SK-N-SH (cell line): ENCODE data around the gene SPON1. TPM values are rescaled to one million over a fixed set of nuclear protein-coding genes. Genes with fewer than 3 reads are reported as not detected.

Experiments used
- CTCF ChIA-PET: fragments of 300-600, 350-600 bp; formaldehyde crosslinking; extraction: SDS; loops from one replicate; lab custom pipeline; 2021; lab: Yijun Ruan, JAX
- POLR2A ChIA-PET: fragments of 350-600 bp; sonication (Branson Sonifier 250); formaldehyde crosslinking; extraction: SDS; loops from one replicate; lab custom pipeline; 2020; ENCODE audit warnings: antibody characterized with exemption, inconsistent platforms; lab: Yijun Ruan, JAX
- DNase-seq: peaks from one replicate; pipeline ENCODE4 v3.0.0; 2012
- H2AFZ ChIP-seq: fragments of 200-600 bp; sonication (generic); 2 replicates; pipeline ENCODE4 v1.8.1; 2016; ENCODE audit warnings: antibody characterized with exemption, mild to moderate bottlenecking, low read depth
- H3F3A ChIP-seq: fragments of 200-600 bp; sonication (generic); replicated peaks from 2 replicates; pipeline ENCODE3; 2016; ENCODE audit warnings: antibody characterized with exemption, mild to moderate bottlenecking; ENCODE audit not compliant: insufficient read depth
- H3K27ac ChIP-seq, 2 experiments: fragments of 200-500 bp in 1 of 2; fragments of 200-600 bp in 1 of 2; sonication (Bioruptor generic) in 1 of 2; sonication (generic), shearing (Covaris generic) in 1 of 2; 2 replicates each; pipeline versions ENCODE4 v1.5.1 to v1.6.1; 2014 to 2016; ENCODE audit warnings: low read depth in 2 of 2, inconsistent platforms in 1 of 2, low read length in 1 of 2, mild to moderate bottlenecking in 1 of 2, mixed read lengths in 1 of 2
- H3K27me3 ChIP-seq: fragments of 200-600 bp; sonication (generic), shearing (Covaris generic); 2 replicates; pipeline ENCODE4 v1.6.1; 2016; ENCODE audit warnings: mixed run types; ENCODE audit not compliant: insufficient read depth
- H3K36me3 ChIP-seq, 2 experiments: fragments of 200-500 bp in 1 of 2; fragments of 200-600 bp in 1 of 2; sonication (Bioruptor generic) in 1 of 2; sonication (generic) in 1 of 2; replicated peaks in 1 of 2; 2 replicates each; pipeline versions ENCODE3 to v1.5.1; 2014 to 2016; ENCODE audit warnings: low read length in 1 of 2, mild to moderate bottlenecking in 1 of 2; ENCODE audit not compliant: insufficient read depth in 2 of 2, control insufficient read depth in 1 of 2
- H3K4me1 ChIP-seq, 2 experiments: fragments of 200-500 bp in 1 of 2; fragments of 200-600 bp in 1 of 2; sonication (Bioruptor generic) in 1 of 2; sonication (generic), shearing (Covaris generic) in 1 of 2; 2 replicates each; pipeline versions ENCODE4 v1.5.1 to v1.6.1; 2014 to 2016; ENCODE audit warnings: low read depth in 1 of 2, low read length in 1 of 2, mixed run types in 1 of 2; ENCODE audit not compliant: insufficient read depth in 2 of 2, control insufficient read depth in 1 of 2
- H3K4me2 ChIP-seq: fragments of 200-600 bp; sonication (generic), shearing (Covaris generic); 2 replicates; pipeline ENCODE4 v1.6.1; 2017; ENCODE audit warnings: mixed run types
- H3K4me3 ChIP-seq, 2 experiments: fragments of 200-500 bp in 1 of 2; fragments of 200-600 bp in 1 of 2; sonication (Bioruptor generic) in 1 of 2; sonication (generic), shearing (Covaris generic) in 1 of 2; 2 replicates each; pipeline versions ENCODE4 v1.5.1 to v1.8.1; 2014 to 2016; ENCODE audit warnings: low read depth in 2 of 2, inconsistent platforms in 1 of 2, low read length in 1 of 2, mild to moderate bottlenecking in 1 of 2, mixed read lengths in 1 of 2, moderate library complexity in 1 of 2
- H3K79me2 ChIP-seq: fragments of 200-600 bp; sonication (generic); 2 replicates; pipeline ENCODE4 v1.8.1; 2017; ENCODE audit warnings: mild to moderate bottlenecking; ENCODE audit not compliant: insufficient read depth
- H3K9ac ChIP-seq: fragments of 200-600 bp; sonication (generic); 2 replicates; pipeline ENCODE4 v1.6.1; 2017; ENCODE audit warnings: mixed run types
- H3K9me2 ChIP-seq: fragments of 200-600 bp; sonication (generic); 2 replicates; pipeline ENCODE4 v1.6.1; 2017; ENCODE audit warnings: mixed run types
- H3K9me3 ChIP-seq: fragments of 200-600 bp; sonication (generic); 2 replicates; pipeline ENCODE4 v1.6.1; 2017; ENCODE audit warnings: mixed run types, mild to moderate bottlenecking, moderate library complexity
- H4K20me1 ChIP-seq: fragments of 200-600 bp; sonication (generic); 2 replicates; pipeline ENCODE4 v1.6.1; 2017; ENCODE audit warnings: mild to moderate bottlenecking, mixed run types; ENCODE audit not compliant: insufficient read depth
- CHD2 ChIP-seq: fragments of 150-350 bp; IDR thresholded peaks from 2 replicates; pipeline ENCODE4 v1.6.1; 2018; ENCODE audit warnings: low read length; ENCODE audit not compliant: partially characterized antibody
- CTCF ChIP-seq: fragments of 200-600 bp; sonication (generic); IDR thresholded peaks from 2 replicates; pipeline ENCODE4 v1.6.1; 2017; ENCODE audit warnings: antibody characterized with exemption, mild to moderate bottlenecking, moderate library complexity
- ELF1 ChIP-seq: IDR thresholded peaks from 2 replicates; pipeline ENCODE4 v1.4.0; 2012
- FOSL2 ChIP-seq: IDR thresholded peaks from 2 replicates; pipeline ENCODE4 v1.4.0; 2012; ENCODE audit warnings: low read depth, mild to moderate bottlenecking, moderate library complexity, borderline replicate concordance
- FOXJ3 ChIP-seq: sonication (generic); formaldehyde crosslinking; IDR thresholded peaks from 2 replicates; pipeline ENCODE4 v1.5.1; 2020; ENCODE audit warnings: mild to moderate bottlenecking, missing genetic modification reagents
- FOXM1 ChIP-seq: IDR thresholded peaks from 2 replicates; pipeline ENCODE4 v1.4.0; 2012; ENCODE audit warnings: low read depth, mild to moderate bottlenecking
- GABPA ChIP-seq: IDR thresholded peaks from 2 replicates; pipeline ENCODE4 v1.4.0; 2012; ENCODE audit warnings: low read depth, mild to moderate bottlenecking
- IRF3 ChIP-seq: fragments of 150-350 bp; IDR thresholded peaks from 2 replicates; pipeline ENCODE4 v1.6.1; 2016; ENCODE audit warnings: mild to moderate bottlenecking, low read depth, low read length
- MXI1 ChIP-seq: IDR thresholded peaks from 2 replicates; pipeline ENCODE4 v1.6.1; 2012; ENCODE audit warnings: mild to moderate bottlenecking, low read depth, low read length, improper control_type of control experiment
- POLR2AphosphoS5 ChIP-seq: IDR thresholded peaks from 2 replicates; pipeline ENCODE4 v1.6.1; 2012; ENCODE audit warnings: low read depth, low read length
- RAD21 ChIP-seq: IDR thresholded peaks from 2 replicates; pipeline ENCODE4 v1.6.1; 2012; ENCODE audit warnings: mild to moderate bottlenecking, low read length
- RFX5 ChIP-seq: IDR thresholded peaks from 2 replicates; pipeline ENCODE4 v1.6.1; 2012; ENCODE audit warnings: mild to moderate bottlenecking, improper control_type of control experiment, low read length
- SMC3 ChIP-seq: IDR thresholded peaks from 2 replicates; pipeline ENCODE4 v1.6.1; 2012; ENCODE audit warnings: low read depth, low read length, improper control_type of control experiment
- TAF1 ChIP-seq: IDR thresholded peaks from 2 replicates; pipeline ENCODE4 v1.6.1; 2012; ENCODE audit warnings: low read depth, mild to moderate bottlenecking, low read length, moderate library complexity, borderline replicate concordance
- USF2 ChIP-seq: fragments of 150-350 bp; IDR thresholded peaks from 2 replicates; pipeline ENCODE4 v1.6.1; 2017; ENCODE audit warnings: antibody characterized with exemption, low read length, low read depth, borderline replicate concordance
- WGBS: methylation state at CpG from one replicate; pipeline ENCODE4 v1.1.6; 2017; ENCODE audit warnings: low lambda C conversion rate; 5-methylcytosine and 5-hydroxymethylcytosine counted together
- polyA plus RNA-seq, 3 experiments: library from polyadenylated mRNA; depleted of rRNA; stranded (reverse); fragments of >200 nt; gene quantifications; 2 replicates each; pipeline ENCODE4 v1.2.3, GENCODE V29; 2012

SPON1 gene
- polyA plus RNA-seq, 1 of the 3 experiments (the other 2 are of a cell fraction) = not detected

- no peaks in the 10 kb centered on the region for H3F3A ChIP-seq
- DNase-seq = no peak
- H3K36me3 ChIP-seq = no peaks in the 10 kb centered on the region
- H4K20me1 ChIP-seq = no peaks in the 10 kb centered on the region
- H3K4me1 ChIP-seq = peaks cover 0 to 4% of the 10 kb centered on the region in 2 experiments; a peak in 1 of 4 replicates
- no peak overlapping the region for H3K9ac ChIP-seq
- ChIA-PET CTCF (interaction anchor here (0.7 to 1.6 kb wide), 2 partner anchors 170 to 369 kb away, joined by 3 to 4 read pairs; no protein-coding TSS in a partner anchor), POLR2A (no interaction called here)
- no peaks in the 10 kb centered on the region for H3K9me3 ChIP-seq
- no peak overlapping the region for H2AFZ ChIP-seq
- H3K4me2 ChIP-seq = no peak overlapping the region
- H3K79me2 ChIP-seq = no peaks in the 10 kb centered on the region
- no peak overlapping the region for H3K27ac ChIP-seq
- H3K9me2 ChIP-seq = no peaks in the 10 kb centered on the region
- no peaks in the 10 kb centered on the region for H3K27me3 ChIP-seq
- H3K4me3 ChIP-seq = no peak overlapping the region
- 16% methylated on average over 3 of the region's 3 CpGs for WGBS
- TF ChIP-seq POLR2AphosphoS5 (no peak), SMC3 (no peak), CHD2 (no peak), IRF3 (no peak), FOSL2 (no peak), FOXJ3 (CRISPR knock-in tag) (no peak), GABPA (no peak), USF2 (no peak), FOXM1 (no peak), RAD21 (no peak), CTCF (no peak)
- TF ChIP-seq, all 33 proteins: peak for 0
Measured at GRCh38 chr11:14140991-14141390, 178.5 kb downstream of the SPON1 start.

- DNase-seq = no peak
- no peak for TF ChIP-seq ELF1
- TF ChIP-seq MXI1 = no peak
- TF ChIP-seq RFX5 = no peak
- TF ChIP-seq TAF1 = no peak
- no peak overlapping the region for H3K4me3 ChIP-seq
- H3K9me3 ChIP-seq = no peaks in the 10 kb centered on the region
- no peak overlapping the region for H3K9ac ChIP-seq
- ChIA-PET CTCF (interaction anchor here (0.9 to 1.6 kb wide), 2 partner anchors 170 to 369 kb away, joined by 3 to 4 read pairs; no protein-coding TSS in a partner anchor), POLR2A (no interaction called here)
- H3K36me3 ChIP-seq = no peaks in the 10 kb centered on the region
- no peaks in the 10 kb centered on the region for H3K27me3 ChIP-seq
- 43% methylated on average over 1 of the region's 1 CpG for WGBS
- H3K9me2 ChIP-seq = no peaks in the 10 kb centered on the region
- no peak overlapping the region for H3K27ac ChIP-seq
- no peaks in the 10 kb centered on the region for H3K4me1 ChIP-seq
- no peaks in the 10 kb centered on the region for H4K20me1 ChIP-seq
- H3K79me2 ChIP-seq = no peaks in the 10 kb centered on the region
- no peak overlapping the region for H2AFZ ChIP-seq
- H3K4me2 ChIP-seq = no peak overlapping the region
- no peaks in the 10 kb centered on the region for H3F3A ChIP-seq
Measured at GRCh38 chr11:14141676-14142075, 179.2 kb downstream of the SPON1 start.
